SU-DHL-6 (cell line): Measurements from ENCODE around the gene NDFIP1.

ENCODE experiments used
- H2AFZ ChIP-seq: fragments of 200-600 bp; sonication (generic); 2 replicates; pipeline ENCODE4 v1.6.1; 2014; ENCODE audit warnings: low read depth, mild to moderate bottlenecking, moderate library complexity, mixed read lengths, antibody characterized with exemption, low read length; ENCODE audit not compliant: severe bottlenecking
- H3F3A ChIP-seq: fragments of 200-600 bp; shearing (Covaris generic); 2 replicates; pipeline ENCODE4 v1.6.0; 2016; ENCODE audit warnings: antibody characterized with exemption, mild to moderate bottlenecking; ENCODE audit not compliant: insufficient read depth
- H3K27ac ChIP-seq: fragments of 200-600 bp; sonication (generic); 2 replicates; pipeline ENCODE4 v1.5.1; 2016; ENCODE audit warnings: low read depth, mild to moderate bottlenecking, low read length, moderate library complexity, mixed read lengths
- H3K27me3 ChIP-seq: fragments of 200-600 bp; sonication (generic), shearing (Covaris generic); 2 replicates; pipeline ENCODE4 v1.6.0; 2014; ENCODE audit warnings: mild to moderate bottlenecking, low read length
- H3K36me3 ChIP-seq: fragments of 200-600 bp; sonication (generic); 2 replicates; pipeline ENCODE4 v1.6.1; 2014; ENCODE audit warnings: mild to moderate bottlenecking, low read length, mixed read lengths
- H3K4me2 ChIP-seq: fragments of 300-600, 200-600 bp; shearing (Covaris generic), sonication (generic); 2 replicates; pipeline ENCODE4 v1.6.0; 2014; ENCODE audit warnings: low read length, low read depth, mild to moderate bottlenecking; ENCODE audit not compliant: poor library complexity, severe bottlenecking
- H3K4me3 ChIP-seq: fragments of 200-600 bp; sonication (generic); 2 replicates; pipeline ENCODE4 v1.5.1; 2014; ENCODE audit warnings: antibody characterized with exemption, low read length, mild to moderate bottlenecking, mixed read lengths; ENCODE audit not compliant: insufficient read depth, poor library complexity, severe bottlenecking
- H3K79me2 ChIP-seq: fragments of 200-600 bp; sonication (generic); 2 replicates; pipeline ENCODE4 v1.6.1; 2014; ENCODE audit warnings: mild to moderate bottlenecking, low read length, moderate library complexity; ENCODE audit not compliant: insufficient read depth
- H3K9ac ChIP-seq: fragments of 200-600 bp; sonication (generic); 2 replicates; pipeline ENCODE4 v1.7.0; 2014; ENCODE audit warnings: mild to moderate bottlenecking, low read length
- H3K9me2 ChIP-seq: fragments of 200-600 bp; sonication (generic); replicated peaks from 2 replicates; pipeline ENCODE4 v1.6.1; 2014; ENCODE audit warnings: low read length; ENCODE audit not compliant: insufficient read depth
- H3K9me3 ChIP-seq: fragments of 200-600 bp; sonication (generic); 2 replicates; pipeline ENCODE4 v1.6.1; 2014; ENCODE audit warnings: low read length, mixed read lengths; ENCODE audit not compliant: insufficient read depth
- H4K20me1 ChIP-seq: fragments of 200-600 bp; sonication (generic); 2 replicates; pipeline ENCODE4 v1.6.1; 2014; ENCODE audit warnings: low read depth, mild to moderate bottlenecking, antibody characterized with exemption, low read length, moderate library complexity, mixed read lengths
- EZH2phosphoT487 ChIP-seq: fragments of 200-600 bp; sonication (generic), shearing (Covaris generic); conservative IDR thresholded peaks from 2 replicates; pipeline ENCODE4 v1.6.1; 2018; ENCODE audit warnings: mild to moderate bottlenecking, antibody characterized with exemption, low read length, moderate library complexity, mixed read lengths
- TF ChIP-seq, protein P1 (sequence below): fragments of 200-600 bp; sonication (generic); IDR thresholded peaks from one replicate; pipeline ENCODE4 v1.5.1; 2017; ENCODE audit warnings: antibody characterized with exemption, mild to moderate bottlenecking, low read length, moderate library complexity; ENCODE audit not compliant: insufficient read depth, poor library complexity, severe bottlenecking

Gene NDFIP1, protein sequence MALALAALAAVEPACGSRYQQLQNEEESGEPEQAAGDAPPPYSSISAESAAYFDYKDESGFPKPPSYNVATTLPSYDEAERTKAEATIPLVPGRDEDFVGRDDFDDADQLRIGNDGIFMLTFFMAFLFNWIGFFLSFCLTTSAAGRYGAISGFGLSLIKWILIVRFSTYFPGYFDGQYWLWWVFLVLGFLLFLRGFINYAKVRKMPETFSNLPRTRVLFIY

DNA sequence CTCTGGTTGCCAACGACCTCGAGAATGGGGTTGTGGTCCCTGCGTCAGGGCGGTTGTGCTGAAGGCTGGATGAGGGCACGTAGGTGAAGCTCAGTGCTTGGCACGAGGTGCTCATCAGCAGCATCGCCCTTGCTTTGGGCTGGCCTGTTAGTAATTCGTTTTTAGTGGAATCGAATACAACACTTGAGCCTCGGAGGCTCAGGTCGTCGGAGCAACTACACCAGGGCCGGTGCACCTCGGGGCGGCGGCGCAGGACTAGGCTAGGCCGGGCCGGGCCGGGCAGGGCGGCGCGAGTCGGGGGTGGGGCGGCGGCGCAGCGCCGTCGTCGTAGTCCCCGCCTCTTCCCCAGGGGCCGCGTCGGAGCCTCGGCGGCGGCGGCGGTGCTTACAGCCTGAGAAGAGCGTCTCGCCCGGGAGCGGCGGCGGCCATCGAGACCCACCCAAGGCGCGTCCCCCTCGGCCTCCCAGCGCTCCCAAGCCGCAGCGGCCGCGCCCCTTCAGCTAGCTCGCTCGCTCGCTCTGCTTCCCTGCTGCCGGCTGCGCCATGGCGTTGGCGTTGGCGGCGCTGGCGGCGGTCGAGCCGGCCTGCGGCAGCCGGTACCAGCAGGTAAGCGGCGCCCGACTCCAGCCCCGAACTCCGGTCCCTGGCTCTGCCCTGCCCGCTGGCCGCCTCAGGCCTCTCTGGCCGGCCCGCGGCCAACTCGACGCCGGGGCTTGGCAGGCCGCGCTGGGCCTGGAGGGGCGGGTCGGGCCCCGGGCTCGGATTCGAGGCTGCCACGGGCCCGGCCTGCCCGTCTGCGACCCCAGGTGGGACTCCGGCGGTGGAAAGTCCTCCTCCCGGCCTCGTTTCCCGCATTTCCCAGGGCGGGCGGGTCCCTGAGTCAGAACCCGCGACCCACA is at the start of gene NDFIP1:
NDFIP1 (plus strand) TSS at position 348 of the 899 bp plus-strand sequence; CDS start at position 544, 196 bp downstream.
- TF ChIP-seq, protein P1, sequence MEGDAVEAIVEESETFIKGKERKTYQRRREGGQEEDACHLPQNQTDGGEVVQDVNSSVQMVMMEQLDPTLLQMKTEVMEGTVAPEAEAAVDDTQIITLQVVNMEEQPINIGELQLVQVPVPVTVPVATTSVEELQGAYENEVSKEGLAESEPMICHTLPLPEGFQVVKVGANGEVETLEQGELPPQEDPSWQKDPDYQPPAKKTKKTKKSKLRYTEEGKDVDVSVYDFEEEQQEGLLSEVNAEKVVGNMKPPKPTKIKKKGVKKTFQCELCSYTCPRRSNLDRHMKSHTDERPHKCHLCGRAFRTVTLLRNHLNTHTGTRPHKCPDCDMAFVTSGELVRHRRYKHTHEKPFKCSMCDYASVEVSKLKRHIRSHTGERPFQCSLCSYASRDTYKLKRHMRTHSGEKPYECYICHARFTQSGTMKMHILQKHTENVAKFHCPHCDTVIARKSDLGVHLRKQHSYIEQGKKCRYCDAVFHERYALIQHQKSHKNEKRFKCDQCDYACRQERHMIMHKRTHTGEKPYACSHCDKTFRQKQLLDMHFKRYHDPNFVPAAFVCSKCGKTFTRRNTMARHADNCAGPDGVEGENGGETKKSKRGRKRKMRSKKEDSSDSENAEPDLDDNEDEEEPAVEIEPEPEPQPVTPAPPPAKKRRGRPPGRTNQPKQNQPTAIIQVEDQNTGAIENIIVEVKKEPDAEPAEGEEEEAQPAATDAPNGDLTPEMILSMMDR = no peak
- Histone ChIP-seq H3K9me2 (no peaks in the 10 kb centered on the region), H4K20me1 (no peaks in the 10 kb centered on the region), H3K27ac (no peak within 1 kb of the TSS), H3K4me3 (peak within 1 kb of the TSS; percentile 68), H3K36me3 (no peaks in the 10 kb centered on the region), H3K27me3 (no peaks in the 10 kb centered on the region), H3F3A (no peaks in the 10 kb centered on the region; the same call in 1 of the 2 replicates), H3K9ac (peak within 1 kb of the TSS; percentile 79), H3K79me2 (no peaks in the 10 kb centered on the region), H2AFZ (peak within 1 kb of the TSS; percentile 99), H3K9me3 (no peaks in the 10 kb centered on the region), H3K4me2 (peak within 1 kb of the TSS; percentile 73)

DNA sequence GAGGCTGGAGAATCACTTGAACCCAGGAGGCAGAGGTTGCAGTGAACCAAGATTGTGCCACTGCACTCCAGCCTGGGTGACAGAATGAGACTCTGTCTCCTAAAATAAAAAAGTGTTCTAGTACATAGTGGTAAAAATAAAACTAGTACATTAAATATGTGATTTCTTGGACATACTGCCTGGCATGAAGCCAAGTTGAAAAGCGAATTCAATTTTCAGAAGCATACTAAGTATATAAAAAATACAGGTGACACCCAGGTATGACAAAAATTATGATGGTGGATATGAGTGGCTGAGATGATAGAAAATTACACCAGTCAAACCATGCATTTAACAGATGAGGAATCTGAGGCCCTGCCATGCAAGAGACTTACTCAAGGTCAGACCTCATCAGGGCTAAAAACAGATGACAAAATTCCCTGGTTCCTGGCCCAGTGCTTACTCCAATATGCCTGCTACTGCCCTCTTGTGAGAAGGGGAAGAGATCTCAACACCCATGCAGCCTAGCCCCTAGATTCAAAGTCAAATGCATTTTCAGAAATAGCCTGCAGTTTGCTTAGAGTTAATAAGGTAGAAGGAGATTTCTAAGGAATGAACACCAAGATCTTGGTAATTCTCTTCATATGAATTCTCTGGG is 49.2 kb upstream of the NDFIP1 start:
- Histone ChIP-seq H3K79me2 (no peaks in the 10 kb centered on the region), H3K4me2 (no peak overlapping the region)
- TF ChIP-seq, protein P1 = no peak
- no peak for TF ChIP-seq EZH2phosphoT487

DNA sequence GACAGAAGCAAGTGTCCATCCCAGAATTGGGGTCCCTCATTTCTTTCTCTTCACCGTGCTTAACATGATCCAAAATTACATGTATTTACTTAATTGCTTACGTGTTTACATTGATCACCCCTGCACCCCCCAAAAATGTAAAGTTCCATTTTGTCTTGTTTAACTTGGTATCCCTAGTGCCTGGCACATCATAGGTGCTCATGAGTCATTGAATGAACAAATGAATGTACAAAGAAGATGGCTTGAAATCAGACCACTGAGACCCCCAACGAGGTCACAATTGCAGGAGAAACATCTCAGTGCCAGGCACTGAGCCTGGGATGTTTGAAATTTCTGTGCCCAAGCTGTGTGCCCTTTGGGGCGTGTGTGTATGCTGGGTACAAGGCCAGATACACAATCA is 45.2 kb upstream of the NDFIP1 start:
- no peaks in the 10 kb centered on the region for H3F3A ChIP-seq
- H2AFZ ChIP-seq = no peak overlapping the region
- no peak overlapping the region for H3K4me2 ChIP-seq
- no peak for TF ChIP-seq EZH2phosphoT487
- TF ChIP-seq, protein P1 = no peak
- H3K27me3 ChIP-seq = no peaks in the 10 kb centered on the region
- H4K20me1 ChIP-seq = no peaks in the 10 kb centered on the region
- H3K36me3 ChIP-seq = no peaks in the 10 kb centered on the region
- no peaks in the 10 kb centered on the region for H3K9me3 ChIP-seq
- H3K9me2 ChIP-seq = no peaks in the 10 kb centered on the region
- no peaks in the 10 kb centered on the region for H3K79me2 ChIP-seq
- no peak overlapping the region for H3K27ac ChIP-seq
- H3K4me3 ChIP-seq = no peak overlapping the region
- H3K9ac ChIP-seq = no peak overlapping the region

More for the DNA sequence above, 49.2 kb upstream of the NDFIP1 start:
- Histone ChIP-seq H3K4me3 (no peak overlapping the region), H3K9ac (no peak overlapping the region), H3F3A (no peaks in the 10 kb centered on the region), H3K27me3 (no peaks in the 10 kb centered on the region), H4K20me1 (no peaks in the 10 kb centered on the region), H3K9me3 (no peaks in the 10 kb centered on the region), H3K9me2 (no peaks in the 10 kb centered on the region), H3K36me3 (no peaks in the 10 kb centered on the region), H3K27ac (no peak overlapping the region), H2AFZ (no peak overlapping the region)
